Testis (tissue), 2 donors: ENCODE results near the gene ABCG1.

Experiments
- CTCF ChIP-seq, 3 experiments: fragments of 450-650 bp in 2 of 3; fragments of 200-600 bp in 1 of 3; sonication (generic) in 1 of 3; IDR thresholded peaks; one replicate each; pipeline ENCODE4 v1.5.1; 2016 to 2019; ENCODE audit warnings: antibody characterized with exemption in 3 of 3, mild to moderate bottlenecking in 2 of 3, moderate library complexity in 1 of 3
- POLR2A ChIP-seq: fragments of 450-650 bp; IDR thresholded peaks from one replicate; pipeline ENCODE4 v1.6.1; 2017; ENCODE audit warnings: antibody characterized with exemption, mild to moderate bottlenecking, moderate library complexity

- TF ChIP-seq POLR2A (no peak), CTCF (IDR thresholded peaks at IDR 0.05) (peak in 1 of 3 experiments; percentile 7)
Observed at GRCh38 chr21:42258885-42259407, 40.0 kb downstream of the ABCG1 start.
